Measurements from ENCODE around the gene NRXN3. TPM values are rescaled to one million over a fixed set of nuclear protein-coding genes. Genes with fewer than 3 reads are reported as not detected.

Gene NRXN3
- total and polyA plus RNA-seq, 2 donors (not counting 1 experiment from before 2014, with no cell fraction given): not detected

DNA sequence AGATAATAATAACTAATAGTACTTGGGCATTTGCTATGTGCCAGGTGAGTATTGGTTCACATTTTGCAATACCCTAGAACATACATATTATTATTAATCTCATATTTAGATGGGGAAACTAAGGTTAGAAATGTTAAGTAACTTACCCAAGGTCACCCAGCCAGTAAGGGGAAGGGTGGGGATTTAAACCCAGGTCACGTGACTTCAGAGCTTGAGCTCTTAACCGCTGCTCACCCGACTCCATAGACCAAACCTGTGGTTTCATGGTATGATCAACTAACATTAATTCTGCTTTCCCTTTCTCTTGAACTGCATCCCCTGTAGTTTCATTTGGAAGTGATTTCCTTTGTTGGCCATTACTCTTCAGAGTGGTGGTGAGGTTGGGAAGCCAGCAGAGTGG is 242.3 kb downstream of the NRXN3 start:
- intact Hi-C loops (cut with micrococcal nuclease): no loop called here
- no peak for TF ChIP-seq EZH2 (IDR thresholded peaks at IDR 0.05; ENCODE audit: borderline replicate concordance, insufficient read depth, low read depth, low read length, poor library complexity, severe bottlenecking)
- TF ChIP-seq, protein P1, sequence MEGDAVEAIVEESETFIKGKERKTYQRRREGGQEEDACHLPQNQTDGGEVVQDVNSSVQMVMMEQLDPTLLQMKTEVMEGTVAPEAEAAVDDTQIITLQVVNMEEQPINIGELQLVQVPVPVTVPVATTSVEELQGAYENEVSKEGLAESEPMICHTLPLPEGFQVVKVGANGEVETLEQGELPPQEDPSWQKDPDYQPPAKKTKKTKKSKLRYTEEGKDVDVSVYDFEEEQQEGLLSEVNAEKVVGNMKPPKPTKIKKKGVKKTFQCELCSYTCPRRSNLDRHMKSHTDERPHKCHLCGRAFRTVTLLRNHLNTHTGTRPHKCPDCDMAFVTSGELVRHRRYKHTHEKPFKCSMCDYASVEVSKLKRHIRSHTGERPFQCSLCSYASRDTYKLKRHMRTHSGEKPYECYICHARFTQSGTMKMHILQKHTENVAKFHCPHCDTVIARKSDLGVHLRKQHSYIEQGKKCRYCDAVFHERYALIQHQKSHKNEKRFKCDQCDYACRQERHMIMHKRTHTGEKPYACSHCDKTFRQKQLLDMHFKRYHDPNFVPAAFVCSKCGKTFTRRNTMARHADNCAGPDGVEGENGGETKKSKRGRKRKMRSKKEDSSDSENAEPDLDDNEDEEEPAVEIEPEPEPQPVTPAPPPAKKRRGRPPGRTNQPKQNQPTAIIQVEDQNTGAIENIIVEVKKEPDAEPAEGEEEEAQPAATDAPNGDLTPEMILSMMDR (IDR thresholded peaks at IDR 0.05): no peak
- no peaks in the 10 kb centered on the region for H3K4me1 Mint-ChIP-seq
- ChIA-PET POLR2A (no interaction called here), CTCF (no interaction called here)
- Histone ChIP-seq H3K79me2 (ENCODE audit: control insufficient read depth, insufficient read depth, low read length) (no peaks in the 10 kb centered on the region), H3K4me2 (replicated peaks; ENCODE audit: low read depth, low read length, poor library complexity, severe bottlenecking) (no peak overlapping the region), H3K9me3 (ENCODE audit: control extremely low read depth in 1 of 3, control insufficient read depth in 2 of 3, insufficient read depth in 1 of 3, low read length in 2 of 3) (no peaks in the 10 kb centered on the region), H3K27me3 (replicated peaks in 1 of 4; ENCODE audit: control extremely low read depth in 1 of 4, control insufficient read depth in 3 of 4, insufficient read depth in 4 of 4, low read length in 3 of 4) (peaks cover 0 to 2% (median 0%) of the 10 kb centered on the region in 4 experiments), H4K20me1 (ENCODE audit: control insufficient read depth, insufficient read depth, low read length, poor library complexity, severe bottlenecking) (no peaks in the 10 kb centered on the region), H2AFZ (ENCODE audit: insufficient read depth, low read depth, low read length, poor library complexity, severe bottlenecking) (no peak overlapping the region), H3K27ac (ENCODE audit: low read length in 2 of 2) (no peak overlapping the region), H3K36me3 (replicated peaks in 1 of 2; ENCODE audit: control extremely low read depth in 1 of 2, control insufficient read depth in 1 of 2, extremely low read depth in 1 of 2, insufficient read depth in 2 of 2, low read length in 1 of 2) (no peaks in the 10 kb centered on the region), H3K9ac (ENCODE audit: low read length) (no peak overlapping the region), H3K4me1 (ENCODE audit: control insufficient read depth in 2 of 2, insufficient read depth in 2 of 2, low read length in 2 of 2) (no peaks in the 10 kb centered on the region), H3K4me3 (ENCODE audit: control extremely low read depth in 1 of 5, extremely low read depth in 1 of 5, insufficient read depth in 1 of 5, low read depth in 2 of 5, low read length in 4 of 5) (no peak overlapping the region)
- DNase-seq: no peak
- ATAC-seq (ENCODE audit: low read depth): no peak
- H3K9me3 Mint-ChIP-seq (ENCODE audit: insufficient read depth): peaks cover 2% of the 10 kb centered on the region
- WGBS (ENCODE audit: insufficient coverage): 83% methylated on average over 1 of the region's 3 CpGs
- no peaks in the 10 kb centered on the region for H3K27me3 Mint-ChIP-seq
- no peak overlapping the region for H3K4me3 Mint-ChIP-seq
- H3K27ac Mint-ChIP-seq: no peak overlapping the region

DNA sequence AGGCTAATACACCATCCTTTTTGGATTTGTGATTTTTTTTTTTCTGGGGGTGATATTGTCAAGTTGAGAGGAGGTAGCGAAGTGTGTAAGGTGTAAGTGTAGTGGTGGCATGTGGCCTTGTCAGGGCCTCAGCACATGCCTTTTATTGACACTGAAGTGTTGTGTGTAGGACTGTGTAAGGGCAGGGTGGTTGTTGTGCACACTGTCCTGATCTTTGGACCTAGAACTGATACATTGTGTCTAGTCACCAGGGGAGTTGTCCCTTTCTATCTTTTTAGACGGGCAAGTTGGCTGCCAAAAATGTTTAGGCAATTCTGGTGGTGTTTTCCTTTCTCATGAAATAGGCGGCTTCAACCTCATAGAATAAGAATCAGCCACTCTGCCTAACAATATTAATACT is 244.0 kb downstream of the NRXN3 start:
- Mint-ChIP-seq H3K27me3 (no peaks in the 10 kb centered on the region), H3K4me3 (no peak overlapping the region), H3K27ac (no peak overlapping the region), H3K4me1 (no peaks in the 10 kb centered on the region), H3K9me3 (ENCODE audit: insufficient read depth) (peaks cover 2% of the 10 kb centered on the region)
- Histone ChIP-seq H3K36me3 (replicated peaks in 1 of 2; ENCODE audit: control extremely low read depth in 1 of 2, control insufficient read depth in 1 of 2, extremely low read depth in 1 of 2, insufficient read depth in 2 of 2, low read length in 1 of 2) (no peaks in the 10 kb centered on the region), H3K79me2 (ENCODE audit: control insufficient read depth, insufficient read depth, low read length) (no peaks in the 10 kb centered on the region), H2AFZ (ENCODE audit: insufficient read depth, low read depth, low read length, poor library complexity, severe bottlenecking) (no peak overlapping the region), H3K4me1 (ENCODE audit: control insufficient read depth in 2 of 2, insufficient read depth in 2 of 2, low read length in 2 of 2) (no peaks in the 10 kb centered on the region), H4K20me1 (ENCODE audit: control insufficient read depth, insufficient read depth, low read length, poor library complexity, severe bottlenecking) (no peaks in the 10 kb centered on the region), H3K9me3 (ENCODE audit: control extremely low read depth in 1 of 3, control insufficient read depth in 2 of 3, insufficient read depth in 1 of 3, low read length in 2 of 3) (no peaks in the 10 kb centered on the region), H3K4me3 (ENCODE audit: control extremely low read depth in 1 of 5, extremely low read depth in 1 of 5, insufficient read depth in 1 of 5, low read depth in 2 of 5, low read length in 4 of 5) (no peak overlapping the region), H3K9ac (ENCODE audit: low read length) (no peak overlapping the region), H3K27ac (ENCODE audit: low read length in 2 of 2) (no peak overlapping the region), H3K4me2 (replicated peaks; ENCODE audit: low read depth, low read length, poor library complexity, severe bottlenecking) (no peak overlapping the region), H3K27me3 (replicated peaks in 1 of 4; ENCODE audit: control extremely low read depth in 1 of 4, control insufficient read depth in 3 of 4, insufficient read depth in 4 of 4, low read length in 3 of 4) (peaks cover 0 to 2% (median 0%) of the 10 kb centered on the region in 4 experiments)
- WGBS (ENCODE audit: insufficient coverage): no CpG with 5 or more reads among the region's 3 CpGs
- ChIA-PET CTCF (no interaction called here), POLR2A (no interaction called here)
- DNase-seq (no peak), ATAC-seq (ENCODE audit: low read depth) (no peak)
- intact Hi-C loops (cut with micrococcal nuclease): no loop called here
- no peak for TF ChIP-seq EZH2 (IDR thresholded peaks at IDR 0.05; ENCODE audit: borderline replicate concordance, insufficient read depth, low read depth, low read length, poor library complexity, severe bottlenecking)
- TF ChIP-seq, protein P1 (IDR thresholded peaks at IDR 0.05): no peak
